Right lobe of liver (tissue), 4 donors: ENCODE data around the gene RAB27B.

ENCODE experiments used
- POLR2A ChIP-seq: fragments of 450-650 bp; IDR thresholded peaks from one replicate; pipeline ENCODE4 v1.6.1; 2017; ENCODE audit warnings: antibody characterized with exemption, mild to moderate bottlenecking
- TF ChIP-seq, protein P1 (sequence below), 4 donors: fragments of 200-600 bp in 3 of 4; fragments of 450-650 bp in 1 of 4; IDR thresholded peaks; one replicate each; pipeline versions ENCODE4 v1.5.1 to v1.8.0; 2016 to 2022; ENCODE audit warnings: antibody characterized with exemption in 4 of 4, mild to moderate bottlenecking in 2 of 4
- donor health status: DM: no; HTN: no; CAD: no.
- donor health status: DM: no; HTN: no; CAD: no.
- donor health status: DM: no; HTN: yes; CAD: no.

DNA sequence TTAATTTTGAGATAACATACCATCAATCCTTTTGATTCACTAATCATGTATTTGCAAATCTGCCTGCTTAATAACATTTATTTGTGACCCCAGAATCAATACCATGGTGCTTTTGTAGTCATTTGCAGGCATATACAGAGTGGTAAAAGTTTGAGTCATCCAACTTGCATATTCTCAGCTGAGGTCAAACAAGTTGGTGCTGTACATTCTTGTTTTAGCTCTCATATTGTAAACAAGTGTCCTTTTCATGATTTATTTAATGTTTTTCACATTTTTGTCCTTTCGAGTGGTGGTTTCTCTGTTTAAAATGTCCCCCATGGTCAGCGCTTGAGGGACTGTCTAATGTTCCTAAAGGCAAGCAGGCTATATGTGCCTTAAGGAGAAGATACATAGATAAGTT is 17.5 kb downstream of the RAB27B start:
- TF ChIP-seq POLR2A: no peak
- TF ChIP-seq, protein P1, sequence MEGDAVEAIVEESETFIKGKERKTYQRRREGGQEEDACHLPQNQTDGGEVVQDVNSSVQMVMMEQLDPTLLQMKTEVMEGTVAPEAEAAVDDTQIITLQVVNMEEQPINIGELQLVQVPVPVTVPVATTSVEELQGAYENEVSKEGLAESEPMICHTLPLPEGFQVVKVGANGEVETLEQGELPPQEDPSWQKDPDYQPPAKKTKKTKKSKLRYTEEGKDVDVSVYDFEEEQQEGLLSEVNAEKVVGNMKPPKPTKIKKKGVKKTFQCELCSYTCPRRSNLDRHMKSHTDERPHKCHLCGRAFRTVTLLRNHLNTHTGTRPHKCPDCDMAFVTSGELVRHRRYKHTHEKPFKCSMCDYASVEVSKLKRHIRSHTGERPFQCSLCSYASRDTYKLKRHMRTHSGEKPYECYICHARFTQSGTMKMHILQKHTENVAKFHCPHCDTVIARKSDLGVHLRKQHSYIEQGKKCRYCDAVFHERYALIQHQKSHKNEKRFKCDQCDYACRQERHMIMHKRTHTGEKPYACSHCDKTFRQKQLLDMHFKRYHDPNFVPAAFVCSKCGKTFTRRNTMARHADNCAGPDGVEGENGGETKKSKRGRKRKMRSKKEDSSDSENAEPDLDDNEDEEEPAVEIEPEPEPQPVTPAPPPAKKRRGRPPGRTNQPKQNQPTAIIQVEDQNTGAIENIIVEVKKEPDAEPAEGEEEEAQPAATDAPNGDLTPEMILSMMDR (IDR thresholded peaks at IDR 0.05): no peak
